HS-27A (cell line): Measurements from ENCODE around the gene TRIL.

Experiments used
- DNase-seq: peaks from one replicate; pipeline ENCODE4 v3.0.0-alpha.2; 2012; ENCODE audit warnings: low read depth, missing footprints

Gene TRIL

GRCh38 chr7:28981161-28981465 is 23.0 kb upstream of the TRIL start:
- DNase-seq, result no peak

GRCh38 chr7:28980451-28981160 is 22.5 kb upstream of the TRIL start:
- no peak for DNase-seq

- no peak for DNase-seq
Measured at GRCh38 chr7:28979776-28980175, 21.6 kb upstream of the TRIL start.

- no peak for DNase-seq
Measured at GRCh38 chr7:28977881-28978280, 19.8 kb upstream of the TRIL start.

- DNase-seq, result no peak
Measured at GRCh38 chr7:28976022-28976421, 17.9 kb upstream of the TRIL start.

- no peak for DNase-seq
Measured at GRCh38 chr7:28973591-28973990, 15.5 kb upstream of the TRIL start.

- DNase-seq, result no peak
Measured at GRCh38 chr7:28964056-28964455, 5.9 kb upstream of the TRIL start.

GRCh38 chr7:28961972-28962371 is 3.8 kb upstream of the TRIL start:
- DNase-seq, result no peak

- no peak for DNase-seq
Measured at GRCh38 chr7:28960071-28960840, 2.1 kb upstream of the TRIL start.

- DNase-seq, result no peak
Measured at GRCh38 chr7:28958980-28959347, 834 bp upstream of the TRIL start.

- no peak for DNase-seq
Measured at GRCh38 chr7:28957751-28958234, 337 bp downstream of the TRIL start.

GRCh38 chr7:28957064-28957750 is 923 bp downstream of the TRIL start:
- no peak for DNase-seq

GRCh38 chr7:28956608-28957063 is 1.5 kb downstream of the TRIL start:
- no peak for DNase-seq

- no peak for DNase-seq
Measured at GRCh38 chr7:28955718-28956607, 2.2 kb downstream of the TRIL start.

GRCh38 chr7:28955356-28955717 is 2.8 kb downstream of the TRIL start:
- no peak for DNase-seq

GRCh38 chr7:28954946-28955345 is 3.2 kb downstream of the TRIL start:
- no peak for DNase-seq

- no peak for DNase-seq
Measured at GRCh38 chr7:28954471-28954870, 3.7 kb downstream of the TRIL start.

- DNase-seq, result no peak
Measured at GRCh38 chr7:28953633-28954032, 4.5 kb downstream of the TRIL start.

GRCh38 chr7:28942168-28942567 is 16.0 kb downstream of the TRIL start:
- DNase-seq, result no peak

- no peak for DNase-seq
Measured at GRCh38 chr7:28941633-28942032, 16.5 kb downstream of the TRIL start.

GRCh38 chr7:28940741-28941384 is 17.3 kb downstream of the TRIL start:
- no peak for DNase-seq
